GM12891 (cell line): ENCODE measurements around the gene SORBS1.

Experiments used
- PAX5 ChIP-seq: IDR thresholded peaks from 2 replicates; pipeline ENCODE4 v1.6.1; 2011; ENCODE audit warnings: low read length, moderate library complexity, mild to moderate bottlenecking; ENCODE audit not compliant: insufficient read depth, severe bottlenecking
- POLR2A ChIP-seq: IDR thresholded peaks from 2 replicates; pipeline ENCODE4 v1.6.1; 2011; ENCODE audit warnings: low read depth, low read length, control low read depth
- POLR2AphosphoS5 ChIP-seq: IDR thresholded peaks from 2 replicates; pipeline ENCODE4 v1.6.1; 2011; ENCODE audit warnings: low read depth, low read length, control low read depth
- POU2F2 ChIP-seq: IDR thresholded peaks from 2 replicates; pipeline ENCODE4 v1.6.1; 2011; ENCODE audit warnings: low read depth, mild to moderate bottlenecking, control low read depth, low read length, moderate library complexity
- SPI1 ChIP-seq: IDR thresholded peaks from 2 replicates; pipeline ENCODE4 v1.6.1; 2011; ENCODE audit warnings: low read depth, low read length, control low read depth
- TAF1 ChIP-seq: IDR thresholded peaks from 2 replicates; pipeline ENCODE4 v1.6.1; 2011; ENCODE audit warnings: low read depth, low read length, control low read depth

DNA sequence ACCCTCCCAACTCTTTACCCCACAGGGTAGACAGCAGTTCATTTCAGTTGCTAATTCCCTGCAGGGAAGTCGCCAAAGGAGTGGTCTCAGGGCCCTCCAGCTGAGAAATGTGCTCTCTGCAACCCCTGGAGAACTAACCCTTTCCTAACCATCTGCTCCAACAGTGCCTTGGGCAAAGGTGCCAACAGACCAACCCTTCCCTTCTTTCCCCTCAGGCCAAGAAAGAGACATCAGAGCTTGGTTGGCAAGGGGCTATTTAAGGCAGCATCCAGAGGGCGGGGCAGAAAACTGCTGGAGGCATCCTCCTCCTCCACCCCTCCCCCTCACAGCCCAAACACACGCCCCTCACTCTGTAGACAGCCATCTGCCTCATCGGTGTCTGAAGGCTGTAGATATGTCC lies 1.7 kb downstream of the SORBS1 start:
- TF ChIP-seq POLR2A, result no peak
- no peak for TF ChIP-seq POLR2AphosphoS5
- TF ChIP-seq TAF1, result no peak
- no peak for TF ChIP-seq POU2F2
- no peak for TF ChIP-seq SPI1
- no peak for TF ChIP-seq PAX5
